ENCODE measurements around the gene MYOC.

DNA sequence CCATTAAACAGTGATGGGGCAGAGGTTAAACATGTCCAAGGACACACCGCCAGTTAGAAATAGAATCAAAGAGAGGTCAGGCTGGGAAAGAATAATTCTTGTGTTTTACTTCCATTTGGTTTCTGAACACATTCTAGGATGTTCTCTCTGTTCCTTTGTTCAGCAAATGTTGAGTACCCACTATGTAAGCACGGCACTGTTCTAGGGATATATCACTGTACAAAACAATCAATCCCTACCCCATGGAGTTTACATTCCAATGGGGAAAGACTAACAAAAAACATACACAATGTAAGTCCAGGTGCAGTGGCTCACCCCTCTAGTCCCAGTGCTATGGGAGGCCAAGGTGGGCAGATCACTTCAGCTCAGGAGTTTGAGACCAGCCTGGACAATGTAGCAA is 24.3 kb downstream of the MYOC start:
- no peak for TF ChIP-seq POLR2A (IDR thresholded peaks at IDR 0.05)
- TF ChIP-seq CTCF (IDR thresholded peaks at IDR 0.05): no peak

Data from thyroid gland (tissue), 4 donors.